ENCODE data around the gene ALPG.

The ALPG gene

GRCh38 chr2:232419245-232420072 lies 12.8 kb downstream of the ALPG start:
- TF ChIP-seq CTCF (IDR thresholded peaks at IDR 0.05; ENCODE audit: borderline replicate concordance, extremely low read depth, low read length, poor library complexity, severe bottlenecking) (no peak), EZH2 (IDR thresholded peaks at IDR 0.05; ENCODE audit: borderline replicate concordance, low read depth, low read length, severe bottlenecking) (no peak)
- Histone ChIP-seq H3K9me3 (ENCODE audit: insufficient read depth, low read length, severe bottlenecking) (peaks cover 14% of the 10 kb centered on the region), H2AFZ (ENCODE audit: low read depth, low read length) (no peak overlapping the region), H3K27ac (ENCODE audit: low read length) (no peak overlapping the region), H3K27me3 (ENCODE audit: insufficient read depth, low read length, poor library complexity) (no peaks in the 10 kb centered on the region), H4K20me1 (ENCODE audit: insufficient read depth, low read length) (no peaks in the 10 kb centered on the region), H3K79me2 (ENCODE audit: insufficient read depth, low read length) (no peaks in the 10 kb centered on the region), H3K4me3 (ENCODE audit: low read depth in 1 of 2, low read length in 2 of 2) (no peak overlapping the region), H3K36me3 (ENCODE audit: insufficient read depth, low read length) (no peaks in the 10 kb centered on the region), H3K4me2 (ENCODE audit: insufficient read depth, low read length) (no peak overlapping the region), H3K4me1 (ENCODE audit: insufficient read depth, low read length) (no peaks in the 10 kb centered on the region), H3K9ac (ENCODE audit: low read depth, low read length) (no peak overlapping the region)
- no peak for DNase-seq
- no peak for ATAC-seq (ENCODE audit: insufficient read depth, low read depth)

GRCh38 chr2:232420073-232420454 lies 13.4 kb downstream of the ALPG start:
- Histone ChIP-seq H4K20me1 (ENCODE audit: insufficient read depth, low read length) (no peaks in the 10 kb centered on the region), H3K27ac (ENCODE audit: low read length) (no peak overlapping the region), H3K79me2 (ENCODE audit: insufficient read depth, low read length) (no peaks in the 10 kb centered on the region), H2AFZ (ENCODE audit: low read depth, low read length) (no peak overlapping the region), H3K27me3 (ENCODE audit: insufficient read depth, low read length, poor library complexity) (no peaks in the 10 kb centered on the region), H3K9ac (ENCODE audit: low read depth, low read length) (no peak overlapping the region), H3K9me3 (ENCODE audit: insufficient read depth, low read length, severe bottlenecking) (peaks cover 14% of the 10 kb centered on the region), H3K4me2 (ENCODE audit: insufficient read depth, low read length) (no peak overlapping the region), H3K4me3 (ENCODE audit: low read depth in 1 of 2, low read length in 2 of 2) (no peak overlapping the region), H3K4me1 (ENCODE audit: insufficient read depth, low read length) (no peaks in the 10 kb centered on the region), H3K36me3 (ENCODE audit: insufficient read depth, low read length) (no peaks in the 10 kb centered on the region)
- no peak for ATAC-seq (ENCODE audit: insufficient read depth, low read depth)
- TF ChIP-seq EZH2 (IDR thresholded peaks at IDR 0.05; ENCODE audit: borderline replicate concordance, low read depth, low read length, severe bottlenecking): no peak
- no peak for TF ChIP-seq CTCF (IDR thresholded peaks at IDR 0.05; ENCODE audit: borderline replicate concordance, extremely low read depth, low read length, poor library complexity, severe bottlenecking)
- no peak for DNase-seq

- Histone ChIP-seq H3K4me2 (ENCODE audit: insufficient read depth, low read length) (no peak overlapping the region), H2AFZ (ENCODE audit: low read depth, low read length) (no peak overlapping the region), H3K9ac (ENCODE audit: low read depth, low read length) (no peak overlapping the region), H3K27me3 (ENCODE audit: insufficient read depth, low read length, poor library complexity) (no peaks in the 10 kb centered on the region), H4K20me1 (ENCODE audit: insufficient read depth, low read length) (no peaks in the 10 kb centered on the region), H3K9me3 (ENCODE audit: insufficient read depth, low read length, severe bottlenecking) (peaks cover 14% of the 10 kb centered on the region), H3K79me2 (ENCODE audit: insufficient read depth, low read length) (no peaks in the 10 kb centered on the region), H3K36me3 (ENCODE audit: insufficient read depth, low read length) (no peaks in the 10 kb centered on the region), H3K4me1 (ENCODE audit: insufficient read depth, low read length) (no peaks in the 10 kb centered on the region), H3K4me3 (ENCODE audit: low read depth in 1 of 2, low read length in 2 of 2) (no peak overlapping the region), H3K27ac (ENCODE audit: low read length) (no peak overlapping the region)
- TF ChIP-seq EZH2 (IDR thresholded peaks at IDR 0.05; ENCODE audit: borderline replicate concordance, low read depth, low read length, severe bottlenecking) (no peak), CTCF (IDR thresholded peaks at IDR 0.05; ENCODE audit: borderline replicate concordance, extremely low read depth, low read length, poor library complexity, severe bottlenecking) (no peak)
- no peak for DNase-seq
- no peak for ATAC-seq (ENCODE audit: insufficient read depth, low read depth)
Measured at GRCh38 chr2:232420463-232421188, 14.0 kb downstream of the ALPG start.

Measured in DND-41 (cell line).